Caco-2 (cell line): ENCODE measurements around the gene RUNX1. TPM values are rescaled to one million over a fixed set of nuclear protein-coding genes. Genes with fewer than 3 reads are reported as not detected.

Experiments
- BruUV-seq: library from RNA; stranded (reverse); fragments of 400-500 nt; replicated peaks from 2 replicates; lab custom pipeline; 2021; lab: Mats Ljungman, UMichigan
- CTCF ChIA-PET: fragments of 300-600 bp; sonication (Branson Sonifier 250); formaldehyde crosslinking; loops from one replicate; lab custom pipeline; 2022; ENCODE audit warnings: antibody characterized with exemption; lab: Charles Lee
- POLR2A ChIA-PET: fragments of 300-600 bp; sonication (Branson Sonifier 250); formaldehyde crosslinking; loops from one replicate; lab custom pipeline; 2022; ENCODE audit warnings: antibody characterized with exemption; lab: Charles Lee
- DNase-seq, 2 experiments: peaks; one replicate each; pipeline versions ENCODE4 v3.0.0 to v3.0.0-alpha.2; 2020 to 2022
- H3K27me3 ChIP-seq: replicated peaks from 2 replicates; pipeline ENCODE4 v1.6.0; 2011; ENCODE audit warnings: low read length; ENCODE audit not compliant: control insufficient read depth, insufficient read depth
- H3K36me3 ChIP-seq: 2 replicates; pipeline ENCODE4 v1.5.1; 2011; ENCODE audit warnings: low read length; ENCODE audit not compliant: control insufficient read depth, insufficient read depth
- H3K4me1 ChIP-seq: fragments of 250-450 bp; sonication (Bioruptor Pico); 2 replicates; pipeline ENCODE4 v1.5.1; 2020; ENCODE audit warnings: mild to moderate bottlenecking
- H3K4me3 ChIP-seq: 2 replicates; pipeline ENCODE4 v1.5.1; 2011; ENCODE audit warnings: low read depth, mild to moderate bottlenecking, control low read depth, low read length
- H3K9me3 ChIP-seq: fragments of 250-450 bp; sonication (Bioruptor Pico); 2 replicates; pipeline ENCODE4 v1.5.1; 2020; ENCODE audit warnings: mild to moderate bottlenecking, moderate library complexity
- H3K27ac Mint-ChIP-seq: one replicate; pipeline ENCODE4 v1.8.0; 2022; ENCODE audit warnings: mixed read lengths; ENCODE audit not compliant: unreplicated experiment
- H3K27me3 Mint-ChIP-seq: one replicate; pipeline ENCODE4 v1.8.0; 2022; ENCODE audit warnings: mixed read lengths; ENCODE audit not compliant: insufficient read depth, unreplicated experiment
- H3K36me3 Mint-ChIP-seq: one replicate; pipeline ENCODE4 v1.8.0; 2022; ENCODE audit warnings: mild to moderate bottlenecking, mixed read lengths; ENCODE audit not compliant: insufficient read depth, unreplicated experiment
- H3K4me1 Mint-ChIP-seq: one replicate; pipeline ENCODE4 v1.8.0; 2022; ENCODE audit warnings: low read depth, mixed read lengths; ENCODE audit not compliant: unreplicated experiment
- H3K4me3 Mint-ChIP-seq: one replicate; pipeline ENCODE4 v1.8.0; 2022; ENCODE audit warnings: mild to moderate bottlenecking, moderate library complexity, mixed read lengths; ENCODE audit not compliant: unreplicated experiment
- H3K9me3 Mint-ChIP-seq: one replicate; pipeline ENCODE4 v1.8.0; 2022; ENCODE audit warnings: mixed read lengths; ENCODE audit not compliant: unreplicated experiment
- intact Hi-C: fragments of 100-400 bp; cut with micrococcal nuclease; formaldehyde crosslinking; loops from one replicate; pipeline ENCODE4 v1.10.0; 2022; ENCODE audit not compliant: unreplicated experiment
- total RNA-seq: library from RNA; stranded (reverse); gene quantifications from 2 replicates; pipeline ENCODE4 v1.2.3, GENCODE V29; 2022
- TF ChIP-seq, protein P1 (sequence below), 2 experiments: fragments of 200-600 bp in 1 of 2; IDR thresholded peaks; 1 replicate in 1 of 2; 2 replicates in 1 of 2; pipeline versions ENCODE4 v1.5.1 to v1.8.0; 2011 to 2022; ENCODE audit warnings: antibody characterized with exemption in 1 of 2, control low read depth in 1 of 2, inconsistent platforms in 1 of 2, low read depth in 1 of 2, low read length in 1 of 2, mild to moderate bottlenecking in 1 of 2, moderate library complexity in 1 of 2; ENCODE audit not compliant: insufficient read depth in 1 of 2, severe bottlenecking in 1 of 2, unreplicated experiment in 1 of 2

The RUNX1 gene
- total RNA-seq, 1 experiment from 2014 or later, result 11.7 TPM

DNA sequence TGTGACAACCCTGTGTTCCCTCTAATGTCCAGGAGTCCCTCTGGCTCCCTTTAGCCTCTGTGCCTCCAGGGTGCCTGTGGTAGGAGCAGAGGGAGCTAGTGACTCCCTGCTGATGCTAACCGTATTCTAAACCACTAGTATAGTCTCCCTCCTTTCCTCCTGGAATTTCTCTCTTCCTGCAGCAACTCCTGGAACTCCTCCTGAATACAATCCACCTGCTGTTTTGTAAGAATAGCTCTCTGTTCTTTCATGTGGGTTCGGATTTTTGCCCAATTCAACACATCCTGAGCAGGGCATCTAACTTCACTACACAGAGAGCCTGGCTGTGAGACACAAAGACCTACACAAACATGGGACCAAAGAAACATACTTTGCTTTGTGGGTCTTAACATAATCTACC, 107.9 kb downstream of the RUNX1 start:
- TF ChIP-seq, protein P1, sequence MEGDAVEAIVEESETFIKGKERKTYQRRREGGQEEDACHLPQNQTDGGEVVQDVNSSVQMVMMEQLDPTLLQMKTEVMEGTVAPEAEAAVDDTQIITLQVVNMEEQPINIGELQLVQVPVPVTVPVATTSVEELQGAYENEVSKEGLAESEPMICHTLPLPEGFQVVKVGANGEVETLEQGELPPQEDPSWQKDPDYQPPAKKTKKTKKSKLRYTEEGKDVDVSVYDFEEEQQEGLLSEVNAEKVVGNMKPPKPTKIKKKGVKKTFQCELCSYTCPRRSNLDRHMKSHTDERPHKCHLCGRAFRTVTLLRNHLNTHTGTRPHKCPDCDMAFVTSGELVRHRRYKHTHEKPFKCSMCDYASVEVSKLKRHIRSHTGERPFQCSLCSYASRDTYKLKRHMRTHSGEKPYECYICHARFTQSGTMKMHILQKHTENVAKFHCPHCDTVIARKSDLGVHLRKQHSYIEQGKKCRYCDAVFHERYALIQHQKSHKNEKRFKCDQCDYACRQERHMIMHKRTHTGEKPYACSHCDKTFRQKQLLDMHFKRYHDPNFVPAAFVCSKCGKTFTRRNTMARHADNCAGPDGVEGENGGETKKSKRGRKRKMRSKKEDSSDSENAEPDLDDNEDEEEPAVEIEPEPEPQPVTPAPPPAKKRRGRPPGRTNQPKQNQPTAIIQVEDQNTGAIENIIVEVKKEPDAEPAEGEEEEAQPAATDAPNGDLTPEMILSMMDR (IDR thresholded peaks at IDR 0.05; ENCODE audit: insufficient read depth in 1 of 2, low read depth in 1 of 2, low read length in 1 of 2, severe bottlenecking in 1 of 2, unreplicated experiment in 1 of 2), result no peak
- Mint-ChIP-seq H3K27ac (no peak overlapping the region), H3K4me1 (peaks cover 7% of the 10 kb centered on the region), H3K27me3 (peaks cover 4% of the 10 kb centered on the region), H3K36me3 (no peaks in the 10 kb centered on the region), H3K9me3 (peaks cover 7% of the 10 kb centered on the region), H3K4me3 (no peak overlapping the region)
- no peaks in the 10 kb centered on the region for H3K36me3 ChIP-seq
- intact Hi-C loops, result no loop called here
- ChIA-PET CTCF (no interaction called here), POLR2A (no interaction called here)
- no peaks in the 10 kb centered on the region for H3K9me3 ChIP-seq
- no peaks in the 10 kb centered on the region for H3K27me3 ChIP-seq
- peaks cover 4% of the 10 kb centered on the region; the same call in 1 of the 2 replicates for H3K4me1 ChIP-seq
- no TSS peak for BruUV-seq
- H3K4me3 ChIP-seq, result no peak overlapping the region
- no peak for DNase-seq

DNA sequence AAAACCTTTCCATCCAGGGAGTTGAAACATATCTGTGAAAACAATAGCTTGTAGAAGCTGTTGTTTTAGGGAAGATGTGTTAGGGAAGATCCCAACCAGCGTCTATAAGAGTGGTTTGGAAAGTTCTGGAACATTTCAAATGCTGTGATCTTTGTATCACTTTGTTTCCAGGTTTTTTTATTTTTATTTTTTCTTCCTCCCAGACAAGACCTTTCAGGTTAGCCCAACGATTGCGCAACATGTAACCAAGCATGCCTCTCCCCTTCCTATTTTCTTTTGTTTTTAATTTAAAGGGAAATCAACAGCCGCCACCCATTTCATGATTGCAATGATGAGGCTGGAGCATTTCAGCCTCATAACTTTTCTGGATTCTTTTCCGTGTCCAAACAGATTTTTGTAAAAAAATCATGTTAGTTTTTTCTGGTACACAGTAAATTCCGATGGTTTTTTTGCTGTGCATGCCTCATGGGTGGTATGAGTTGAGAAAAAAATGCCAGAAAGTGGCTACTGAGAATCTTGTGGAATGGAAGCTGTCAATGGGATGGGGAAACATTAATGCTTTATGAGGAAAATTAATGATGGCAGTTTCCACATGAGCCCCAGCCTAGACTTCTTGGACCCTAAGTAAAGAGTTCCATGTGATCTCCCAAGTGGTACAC, 109.3 kb downstream of the RUNX1 start:
- Mint-ChIP-seq H3K27me3 (no peaks in the 10 kb centered on the region), H3K36me3 (no peaks in the 10 kb centered on the region), H3K9me3 (no peaks in the 10 kb centered on the region), H3K4me1 (peaks cover 7% of the 10 kb centered on the region), H3K27ac (no peak overlapping the region), H3K4me3 (no peak overlapping the region)
- H3K27me3 ChIP-seq, result no peaks in the 10 kb centered on the region
- no peaks in the 10 kb centered on the region for H3K9me3 ChIP-seq
- BruUV-seq, result no TSS peak
- POLR2A ChIA-PET, result no interaction called here
- peaks cover 4% of the 10 kb centered on the region; the same call in 1 of the 2 replicates for H3K4me1 ChIP-seq
- no peak for DNase-seq
- no peaks in the 10 kb centered on the region for H3K36me3 ChIP-seq
- TF ChIP-seq, protein P1 (IDR thresholded peaks at IDR 0.05; ENCODE audit: insufficient read depth in 1 of 2, low read depth in 1 of 2, low read length in 1 of 2, severe bottlenecking in 1 of 2, unreplicated experiment in 1 of 2), result no peak
- CTCF ChIA-PET, result interaction anchor here (0.6 kb wide), 1 partner anchor 1165 kb away, joined by 3 read pairs; no protein-coding TSS in a partner anchor
- intact Hi-C loops, result no loop called here
- no peak overlapping the region for H3K4me3 ChIP-seq

DNA sequence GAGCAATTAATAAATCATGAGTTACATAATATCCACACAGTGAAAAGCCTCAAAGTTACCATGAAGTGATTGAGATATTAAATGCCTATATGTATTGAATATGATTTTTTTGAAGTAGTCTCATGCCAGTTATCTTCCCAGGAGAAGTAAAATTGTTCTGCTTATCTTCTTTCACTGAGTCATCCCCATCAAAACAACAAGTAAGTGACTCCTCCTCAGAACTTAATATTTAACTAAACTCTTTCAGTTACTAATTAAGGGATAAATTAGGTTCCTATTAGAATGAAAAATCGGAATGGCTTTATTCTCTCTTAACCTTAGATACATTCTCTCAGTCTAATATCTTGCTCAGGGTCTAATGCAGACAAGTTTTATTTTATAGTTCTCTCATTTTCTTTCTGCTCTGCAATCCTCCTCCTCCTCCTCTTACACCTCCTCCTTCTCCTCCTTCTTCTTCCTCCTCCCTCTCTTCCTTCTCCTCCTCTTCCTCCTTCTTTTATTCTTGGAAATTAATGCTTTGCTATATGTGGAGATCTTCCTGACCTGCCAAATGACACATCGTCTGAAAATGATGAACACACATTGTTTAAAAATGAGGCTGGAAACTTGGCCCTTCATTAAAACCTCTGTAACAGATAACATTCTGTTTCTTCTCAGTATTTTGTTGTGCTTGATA, 110.9 kb downstream of the RUNX1 start:
- Histone ChIP-seq H3K4me3 (no peak overlapping the region), H3K4me1 (peaks cover 4% of the 10 kb centered on the region; the same call in 1 of the 2 replicates), H3K36me3 (no peaks in the 10 kb centered on the region), H3K9me3 (no peaks in the 10 kb centered on the region), H3K27me3 (no peaks in the 10 kb centered on the region)
- ChIA-PET CTCF (no interaction called here), POLR2A (no interaction called here)
- TF ChIP-seq, protein P1 (IDR thresholded peaks at IDR 0.05; ENCODE audit: insufficient read depth in 1 of 2, low read depth in 1 of 2, low read length in 1 of 2, severe bottlenecking in 1 of 2, unreplicated experiment in 1 of 2), result no peak
- DNase-seq, result no peak
- Mint-ChIP-seq H3K27ac (no peak overlapping the region), H3K4me3 (no peak overlapping the region), H3K36me3 (no peaks in the 10 kb centered on the region), H3K27me3 (no peaks in the 10 kb centered on the region), H3K4me1 (peaks cover 7% of the 10 kb centered on the region), H3K9me3 (no peaks in the 10 kb centered on the region)
- intact Hi-C loops, result no loop called here
- no TSS peak for BruUV-seq
